Measurements from ENCODE around the gene ARMC2. TPM values are rescaled to one million over a fixed set of nuclear protein-coding genes. Genes with fewer than 3 reads are reported as not detected.

Gene ARMC2
- total and polyA plus RNA-seq, 2 of the 4 experiments (the other 2 are of a cell fraction), result 0.72 to 3.9 TPM

- Histone ChIP-seq H3K56ac (ENCODE audit: extremely low read depth, insufficient read depth, low read length) (0 out of 2 replicates have a peak overlapping the region, but pooled peaks have one; percentile 2), H2AFZ (replicated peaks; ENCODE audit: low read length, poor library complexity) (no peak overlapping the region)
- peak; percentile 80 for ATAC-seq (ENCODE audit: low read depth)
These were observed 29.0 kb downstream of the ARMC2 start for GRCh38 chr6:108877046-108877751.

More at GRCh38 chr6:108877046-108877751, 29.0 kb downstream of the ARMC2 start:
- dilution Hi-C loops (cut with HindIII; ENCODE audit: low sequenced_read_pairs, unreplicated experiment), result no loop called here
- Histone ChIP-seq H3K27me3 (ENCODE audit: control insufficient read depth, insufficient read depth, low read length) (no peaks in the 10 kb centered on the region), H2AK9ac (replicated peaks; ENCODE audit: low read depth, low read length, poor library complexity) (no peak overlapping the region), H3K14ac (replicated peaks; ENCODE audit: low read depth, low read length) (0 out of 2 replicates have a peak overlapping the region, but pooled peaks have one; percentile 10), H2BK5ac (ENCODE audit: low read depth, low read length, poor library complexity, severe bottlenecking) (peak overlapping the region; percentile 69), H3K23ac (ENCODE audit: low read depth, low read length) (peak overlapping the region; percentile 14; the same call in 1 of the 2 replicates), H2AK5ac (ENCODE audit: low read depth, low read length) (no peak overlapping the region), H3K4ac (ENCODE audit: low read depth, low read length) (peak overlapping the region; percentile 28; the same call in 1 of the 2 replicates), H3K4me3 (ENCODE audit: insufficient read depth, low read depth, low read length) (no peak overlapping the region), H3K79me1 (ENCODE audit: low read depth in 1 of 2, low read length in 2 of 2) (no peaks in the 10 kb centered on the region; a peak in 1 of 4 replicates), H3K4me2 (ENCODE audit: low read depth, low read length) (peak overlapping the region; percentile 43), H3K27ac (ENCODE audit: insufficient read depth, low read length) (peak overlapping the region; percentile 30; the same call in 1 of the 2 replicates), H3K9me1 (ENCODE audit: insufficient read depth, low read length) (peaks cover 2% of the 10 kb centered on the region), H4K20me1 (ENCODE audit: insufficient read depth, low read length) (no peaks in the 10 kb centered on the region), H4K8ac (ENCODE audit: low read depth in 2 of 2, low read length in 2 of 2) (0 out of 4 replicates have a peak overlapping the region, but pooled peaks of 1 of the 2 experiments have one; percentile 1), H4K91ac (ENCODE audit: insufficient read depth, low read depth, low read length) (no peak overlapping the region), H3K9me3 (ENCODE audit: control insufficient read depth, insufficient read depth, low read length) (no peaks in the 10 kb centered on the region), H3K18ac (ENCODE audit: low read depth, low read length) (peak overlapping the region; percentile 89; the same call in 1 of the 2 replicates), H3K36me3 (ENCODE audit: control insufficient read depth, insufficient read depth, low read length) (no peaks in the 10 kb centered on the region), H4K5ac (ENCODE audit: low read depth, low read length) (peak overlapping the region; percentile 9; the same call in 1 of the 2 replicates), H3K4me1 (ENCODE audit: control insufficient read depth, insufficient read depth, low read length) (peaks cover 16% of the 10 kb centered on the region), H3K9ac (ENCODE audit: low read depth, low read length) (no peak overlapping the region), H2BK15ac (ENCODE audit: low read depth, low read length) (no peak overlapping the region), H2BK20ac (ENCODE audit: low read depth, low read length) (0 out of 2 replicates have a peak overlapping the region, but pooled peaks have one; percentile 6), H2BK120ac (ENCODE audit: low read depth, low read length) (peak overlapping the region; percentile 28)
- peak; percentile 67 for DNase-seq
- TF ChIP-seq CEBPB (IDR thresholded peaks at IDR 0.05; ENCODE audit: low read depth, low read length), result peak; percentile 84
- TF ChIP-seq CTCF (conservative IDR thresholded peaks at IDR 0.05; ENCODE audit: low read depth, low read length), result no peak
- WGBS, 2 experiments (ENCODE audit: extremely low coverage in 2 of 2, insufficient read length in 1 of 2), result 0% methylated on average over 4 of the region's 7 CpGs; no CpG with 5 or more reads in 1 of the 2 experiments
- CTCF ChIA-PET, result no interaction called here
- POLR2A ChIA-PET (ENCODE audit: unreplicated experiment), result no interaction called here
- no TSS peak for BruUV-seq (replicated peaks)
- intact Hi-C loops (cut with micrococcal nuclease), result no loop called here
- in situ Hi-C loops (cut with MboI; ENCODE audit: low sequenced_read_pairs), result no loop called here
